ENCODE measurements around the gene PICK1. TPM values are rescaled to one million over a fixed set of nuclear protein-coding genes. Genes with fewer than 3 reads are reported as not detected.

The PICK1 gene
- total RNA-seq, 4 donors from 2014 or later: 36.7 to 72.0 (median 61.5) TPM

GRCh38 chr22:38120359-38121110, 63.3 kb downstream of the PICK1 start:
- H3K9me3 ChIP-seq: no peaks in the 10 kb centered on the region
- WGBS: 51% methylated on average over 22 of the region's 28 CpGs
- no peak overlapping the region for H3K4me3 ChIP-seq

GRCh38 chr22:38122616-38123015, 65.4 kb downstream of the PICK1 start:
- H3K27me3 ChIP-seq: no peaks in the 10 kb centered on the region
- peaks cover 47% of the 10 kb centered on the region for H3K4me1 ChIP-seq
- no peak overlapping the region for H3K27ac ChIP-seq
- H3K36me3 ChIP-seq: peaks cover under 1% of the 10 kb centered on the region
- no peak for DNase-seq (ENCODE audit: low spot score in 2 of 2)
- TF ChIP-seq POLR2A (IDR thresholded peaks at IDR 0.05): no peak
- TF ChIP-seq, protein P1, sequence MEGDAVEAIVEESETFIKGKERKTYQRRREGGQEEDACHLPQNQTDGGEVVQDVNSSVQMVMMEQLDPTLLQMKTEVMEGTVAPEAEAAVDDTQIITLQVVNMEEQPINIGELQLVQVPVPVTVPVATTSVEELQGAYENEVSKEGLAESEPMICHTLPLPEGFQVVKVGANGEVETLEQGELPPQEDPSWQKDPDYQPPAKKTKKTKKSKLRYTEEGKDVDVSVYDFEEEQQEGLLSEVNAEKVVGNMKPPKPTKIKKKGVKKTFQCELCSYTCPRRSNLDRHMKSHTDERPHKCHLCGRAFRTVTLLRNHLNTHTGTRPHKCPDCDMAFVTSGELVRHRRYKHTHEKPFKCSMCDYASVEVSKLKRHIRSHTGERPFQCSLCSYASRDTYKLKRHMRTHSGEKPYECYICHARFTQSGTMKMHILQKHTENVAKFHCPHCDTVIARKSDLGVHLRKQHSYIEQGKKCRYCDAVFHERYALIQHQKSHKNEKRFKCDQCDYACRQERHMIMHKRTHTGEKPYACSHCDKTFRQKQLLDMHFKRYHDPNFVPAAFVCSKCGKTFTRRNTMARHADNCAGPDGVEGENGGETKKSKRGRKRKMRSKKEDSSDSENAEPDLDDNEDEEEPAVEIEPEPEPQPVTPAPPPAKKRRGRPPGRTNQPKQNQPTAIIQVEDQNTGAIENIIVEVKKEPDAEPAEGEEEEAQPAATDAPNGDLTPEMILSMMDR (IDR thresholded peaks at IDR 0.05): no peak
- no peak for TF ChIP-seq POLR2AphosphoS5 (IDR thresholded peaks at IDR 0.05)
- TF ChIP-seq EP300 (IDR thresholded peaks at IDR 0.05): no peak
- 48% methylated on average over 6 of the region's 6 CpGs for WGBS
- H3K4me3 ChIP-seq: no peak overlapping the region
- H3K9me3 ChIP-seq: no peaks in the 10 kb centered on the region

More at GRCh38 chr22:38120359-38121110, 63.3 kb downstream of the PICK1 start:
- no peak for TF ChIP-seq POLR2AphosphoS5 (IDR thresholded peaks at IDR 0.05)
- no peak for TF ChIP-seq POLR2A (IDR thresholded peaks at IDR 0.05)
- TF ChIP-seq EP300 (IDR thresholded peaks at IDR 0.05): no peak
- TF ChIP-seq, protein P1 (IDR thresholded peaks at IDR 0.05): no peak
- no peak for DNase-seq (ENCODE audit: low spot score in 2 of 2)
- H3K4me1 ChIP-seq: peaks cover 35% of the 10 kb centered on the region
- H3K27ac ChIP-seq: no peak overlapping the region
- no peaks in the 10 kb centered on the region for H3K27me3 ChIP-seq
- H3K36me3 ChIP-seq: no peaks in the 10 kb centered on the region

GRCh38 chr22:38124236-38124974, 67.2 kb downstream of the PICK1 start:
- TF ChIP-seq EP300 (IDR thresholded peaks at IDR 0.05) (no peak), POLR2A (IDR thresholded peaks at IDR 0.05) (no peak), POLR2AphosphoS5 (IDR thresholded peaks at IDR 0.05) (no peak)
- TF ChIP-seq, protein P1 (IDR thresholded peaks at IDR 0.05): no peak
- Histone ChIP-seq H3K36me3 (peaks cover 15% of the 10 kb centered on the region), H3K27ac (no peak overlapping the region), H3K9me3 (no peaks in the 10 kb centered on the region), H3K4me3 (no peak overlapping the region), H3K27me3 (no peaks in the 10 kb centered on the region), H3K4me1 (peaks cover 47% of the 10 kb centered on the region)
- WGBS: 80% methylated on average over 18 of the region's 21 CpGs
- no peak for DNase-seq (ENCODE audit: low spot score in 2 of 2)

DNA sequence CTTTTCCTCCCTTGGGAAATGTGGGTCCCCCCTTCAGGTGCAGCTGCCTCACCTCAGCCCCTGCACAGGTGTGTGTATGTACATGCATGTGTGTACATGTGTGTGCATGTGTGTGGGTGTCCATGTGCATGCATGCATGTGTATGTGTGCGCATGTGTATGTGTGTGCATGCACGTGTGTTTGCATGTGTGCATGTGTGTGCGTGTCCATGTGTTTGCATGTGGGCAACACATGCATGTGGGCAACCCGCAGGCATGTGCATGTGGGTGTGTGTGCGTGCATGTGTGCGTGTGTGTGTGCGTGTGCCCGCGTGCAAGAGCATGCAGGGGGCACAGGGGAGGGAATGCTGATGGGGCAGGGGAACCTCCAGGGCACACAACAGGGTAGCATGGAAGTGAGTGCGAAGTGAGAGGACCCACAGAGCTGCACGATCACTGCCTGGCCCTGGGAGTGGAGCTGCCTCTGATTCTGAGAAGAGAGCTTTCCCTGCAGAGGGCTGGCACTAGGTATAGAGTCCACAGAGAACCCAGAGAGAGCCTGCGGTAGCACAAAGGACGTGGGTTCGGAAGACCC, 67.9 kb downstream of the PICK1 start:
- Histone ChIP-seq H3K36me3 (peaks cover 20% of the 10 kb centered on the region), H3K27ac (no peak overlapping the region), H3K4me3 (no peak overlapping the region), H3K9me3 (no peaks in the 10 kb centered on the region), H3K27me3 (no peaks in the 10 kb centered on the region), H3K4me1 (peaks cover 43% of the 10 kb centered on the region)
- WGBS: 77% methylated on average over 11 of the region's 14 CpGs
- TF ChIP-seq POLR2AphosphoS5 (IDR thresholded peaks at IDR 0.05) (no peak), POLR2A (IDR thresholded peaks at IDR 0.05) (no peak), EP300 (IDR thresholded peaks at IDR 0.05) (no peak)
- TF ChIP-seq, protein P1 (IDR thresholded peaks at IDR 0.05): no peak
- DNase-seq (ENCODE audit: low spot score in 2 of 2): no peak

Other genes starting within 250 kb of the PICK1 start
- 10 to 100 TPM; 11.3 to 34.5 (median 20.1) TPM for gene GCAT, start 249.5 kb upstream of the PICK1 start, total RNA-seq
- not detected for gene GALR3, start 234.0 kb upstream of the PICK1 start, total RNA-seq
- gene ANKRD54, start 213.1 kb upstream of the PICK1 start, total RNA-seq: 10 to 100 TPM; 22.7 to 38.6 (median 32.7) TPM
- 100 to 1,000 TPM; 379 to 589 (median 576) TPM for gene EIF3L, start 208.0 kb upstream of the PICK1 start, total RNA-seq
- gene MICALL1, start 151.1 kb upstream of the PICK1 start, total RNA-seq: 100 to 1,000 TPM; 125 to 157 (median 131) TPM
- gene C22orf23, start 103.8 kb upstream of the PICK1 start, total RNA-seq: not detected
- gene POLR2F, start 103.7 kb upstream of the PICK1 start, total RNA-seq: 10 to 100 TPM; 60.1 to 66.8 (median 64.1) TPM
- gene SOX10, start 72.8 kb upstream of the PICK1 start, total RNA-seq: 10 to 100 TPM; 15.2 to 30.8 (median 20.5) TPM
- not detected for gene SLC16A8, start 26.8 kb downstream of the PICK1 start, total RNA-seq
- gene BAIAP2L2, start 53.3 kb downstream of the PICK1 start, total RNA-seq: 1 to 10 TPM in 3 of 4 donors, under 1 TPM in 1; 0.49 to 1.7 (median 1.6) TPM
- gene PLA2G6, start 124.4 kb downstream of the PICK1 start, total RNA-seq: 100 to 1,000 TPM in 1 of 4 donors, 10 to 100 TPM in 3; 49.7 to 178 (median 92.9) TPM
- 10 to 100 TPM; 27.3 to 70.1 (median 52.8) TPM for gene MAFF, start 144.6 kb downstream of the PICK1 start, total RNA-seq
- gene TMEM184B, start 215.6 kb downstream of the PICK1 start, total RNA-seq: 10 to 100 TPM; 41.5 to 54.9 (median 46.0) TPM